Measurements from ENCODE around the gene MPP3.
"Not testable (repeated sequence)": the region's sequence is repeated elsewhere in the genome, so short reads cannot be mapped to it uniquely, and the experiment has no call there.

Gene MPP3

DNA sequence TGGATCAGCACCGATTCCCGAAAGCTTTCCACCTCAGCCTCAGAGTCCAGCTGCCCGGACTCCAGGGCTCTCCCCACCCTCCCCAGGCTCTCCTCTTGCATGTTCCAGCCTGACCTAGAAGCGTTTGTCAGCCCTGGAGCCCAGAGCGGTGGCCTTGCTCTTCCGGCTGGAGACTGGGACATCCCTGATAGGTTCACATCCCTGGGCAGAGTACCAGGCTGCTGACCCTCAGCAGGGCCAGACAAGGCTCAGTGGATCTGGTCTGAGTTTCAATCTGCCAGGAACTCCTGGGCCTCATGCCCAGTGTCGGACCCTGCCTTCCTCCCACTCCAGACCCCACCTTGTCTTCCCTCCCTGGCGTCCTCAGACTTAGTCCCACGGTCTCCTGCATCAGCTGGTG is 29.0 kb upstream of the MPP3 start:
- DNase-seq (ENCODE audit: low read depth in 2 of 3, low spot score in 2 of 3), result no peak

- no peak for DNase-seq (ENCODE audit: low read depth in 2 of 3, low spot score in 2 of 3)
Measured at GRCh38 chr17:43860927-43861622, 28.1 kb upstream of the MPP3 start.

- DNase-seq (ENCODE audit: low read depth in 2 of 3, low spot score in 2 of 3), result no peak
Measured at GRCh38 chr17:43860077-43860725, 27.3 kb upstream of the MPP3 start.

DNA sequence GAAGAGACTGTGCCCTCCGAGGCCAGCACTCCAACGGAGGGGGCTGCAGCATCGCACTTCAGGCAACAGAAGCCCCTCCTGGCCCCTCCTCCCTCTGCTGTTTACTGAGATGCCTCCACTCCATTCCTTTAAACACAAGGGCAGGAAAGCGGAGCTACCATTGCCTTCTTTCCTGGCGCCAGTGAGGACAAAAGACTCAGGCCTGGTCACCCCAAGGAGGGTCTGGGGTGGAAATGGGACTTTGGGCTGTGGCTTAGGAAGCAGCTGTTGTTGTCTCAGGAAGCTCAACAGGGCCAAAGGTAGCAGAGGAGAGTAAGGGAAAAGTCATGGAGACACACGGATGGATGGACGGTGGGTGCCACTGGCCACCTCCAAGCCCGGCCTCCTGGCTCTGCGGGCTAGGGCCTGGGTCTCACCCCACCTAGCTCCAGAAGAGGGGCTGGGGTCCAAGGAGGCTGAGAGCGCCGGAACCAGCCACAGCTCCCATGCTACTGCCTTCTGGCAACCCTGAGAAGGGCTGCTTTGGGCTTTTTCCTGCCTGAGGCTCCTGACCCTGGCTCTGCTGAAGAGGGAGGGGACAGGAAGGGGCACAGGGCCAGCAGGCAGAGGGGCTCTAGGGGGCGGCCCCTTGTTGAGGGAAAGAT is 25.1 kb upstream of the MPP3 start:
- DNase-seq (ENCODE audit: low read depth in 2 of 3, low spot score in 2 of 3), result no peak

DNA sequence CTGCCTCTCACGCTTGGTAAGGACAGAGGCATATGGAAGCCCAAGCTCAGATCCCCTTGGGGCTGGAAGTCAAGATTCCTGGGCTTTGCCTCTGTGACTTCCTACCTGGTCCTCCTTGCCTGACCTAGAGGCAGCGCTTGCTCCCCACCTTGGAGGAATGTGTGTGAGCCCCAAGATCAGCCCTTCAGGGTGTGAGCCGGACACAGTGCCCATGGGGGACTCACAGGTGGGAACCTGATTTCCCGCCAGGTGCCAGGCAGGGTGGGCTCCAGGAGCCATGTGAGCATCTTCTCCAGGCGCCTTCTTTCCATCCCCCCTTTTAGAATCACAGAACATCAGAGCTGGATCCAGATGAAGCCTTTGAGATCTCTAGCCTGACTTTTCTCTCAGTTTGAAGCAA is 24.2 kb upstream of the MPP3 start:
- no peak for DNase-seq (ENCODE audit: low read depth in 2 of 3, low spot score in 2 of 3)

DNA sequence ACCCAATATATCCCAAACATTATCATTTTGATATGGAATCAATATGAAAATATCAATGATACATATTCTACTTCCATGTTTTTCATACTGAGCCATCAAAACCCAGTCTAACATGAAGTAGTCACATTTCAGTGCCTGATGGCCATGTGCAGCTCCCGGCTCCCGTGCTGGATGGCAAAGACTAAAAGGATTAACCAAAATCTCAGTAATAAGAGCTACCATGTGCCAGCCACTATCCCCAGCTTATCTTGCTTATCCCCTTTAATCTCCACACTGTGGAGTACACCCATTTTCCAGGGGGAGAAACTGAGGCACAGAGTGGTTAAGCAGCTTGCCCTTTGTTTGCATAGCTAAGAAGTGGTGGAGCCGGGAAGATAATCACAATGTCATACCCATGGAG is 23.2 kb upstream of the MPP3 start:
- DNase-seq (ENCODE audit: low read depth in 2 of 3, low spot score in 2 of 3), result no peak

- no peak for DNase-seq (ENCODE audit: low read depth in 2 of 3, low spot score in 2 of 3)
Measured at GRCh38 chr17:43855061-43855460, 22.1 kb upstream of the MPP3 start.

DNA sequence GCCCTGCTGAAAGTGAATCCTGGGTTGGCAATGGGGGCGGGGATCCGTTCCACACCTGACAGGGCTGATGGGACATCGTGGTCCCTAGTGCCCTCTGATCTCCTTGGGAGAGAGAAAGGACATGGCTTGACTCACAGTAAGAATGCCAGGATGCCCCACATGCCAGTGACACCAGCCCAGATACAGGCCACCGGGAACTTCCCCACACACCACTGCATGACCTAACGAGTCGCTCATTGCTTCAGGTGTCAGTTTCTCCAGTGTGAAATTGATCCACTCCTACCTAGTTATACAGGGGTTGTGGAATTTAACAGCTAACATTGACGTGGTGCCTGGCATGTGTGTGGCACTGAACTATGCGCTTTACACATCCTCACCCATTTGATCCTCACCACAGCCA is 21.6 kb upstream of the MPP3 start:
- DNase-seq (ENCODE audit: low read depth in 2 of 3, low spot score in 2 of 3), result no peak

DNA sequence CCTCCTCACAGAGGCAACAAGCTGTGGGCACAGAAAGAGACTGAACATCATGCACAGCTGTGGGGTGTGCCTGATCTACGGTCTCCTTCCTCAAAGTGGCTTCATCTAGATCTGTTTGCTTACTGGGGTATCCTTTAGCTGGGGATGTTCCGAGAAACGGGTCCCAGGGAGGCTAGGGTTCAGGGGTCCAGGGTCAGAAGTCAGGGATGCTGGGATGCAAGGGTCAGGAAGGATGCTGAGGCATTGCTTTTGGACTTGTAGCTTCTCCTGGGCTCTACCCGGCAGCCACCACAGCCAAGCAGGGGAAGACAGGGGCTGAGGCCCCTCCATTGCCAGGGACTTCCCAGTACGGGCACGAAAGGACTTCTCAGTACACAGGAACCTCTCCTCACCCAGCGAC is 20.6 kb upstream of the MPP3 start:
- DNase-seq (ENCODE audit: low read depth in 2 of 3, low spot score in 2 of 3), result no peak

- DNase-seq (ENCODE audit: low read depth in 2 of 3, low spot score in 2 of 3), result no peak
Measured at GRCh38 chr17:43852571-43852970, 19.6 kb upstream of the MPP3 start.

- DNase-seq (ENCODE audit: low read depth in 2 of 3, low spot score in 2 of 3), result no peak
Measured at GRCh38 chr17:43849116-43849515, 16.2 kb upstream of the MPP3 start.

DNA sequence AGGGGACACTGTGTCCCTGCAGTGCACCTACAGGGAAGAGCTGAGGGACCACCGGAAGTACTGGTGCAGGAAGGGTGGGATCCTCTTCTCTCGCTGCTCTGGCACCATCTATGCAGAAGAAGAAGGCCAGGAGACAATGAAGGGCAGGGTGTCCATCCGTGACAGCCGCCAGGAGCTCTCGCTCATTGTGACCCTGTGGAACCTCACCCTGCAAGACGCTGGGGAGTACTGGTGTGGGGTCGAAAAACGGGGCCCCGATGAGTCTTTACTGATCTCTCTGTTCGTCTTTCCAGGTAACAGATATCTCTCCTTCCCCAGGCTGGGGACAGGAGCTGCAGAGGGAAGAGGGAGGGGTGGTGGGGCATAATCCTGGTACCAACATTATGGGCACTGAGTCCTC is 15.7 kb upstream of the MPP3 start:
- DNase-seq (ENCODE audit: low read depth in 2 of 3, low spot score in 2 of 3), result no peak

DNA sequence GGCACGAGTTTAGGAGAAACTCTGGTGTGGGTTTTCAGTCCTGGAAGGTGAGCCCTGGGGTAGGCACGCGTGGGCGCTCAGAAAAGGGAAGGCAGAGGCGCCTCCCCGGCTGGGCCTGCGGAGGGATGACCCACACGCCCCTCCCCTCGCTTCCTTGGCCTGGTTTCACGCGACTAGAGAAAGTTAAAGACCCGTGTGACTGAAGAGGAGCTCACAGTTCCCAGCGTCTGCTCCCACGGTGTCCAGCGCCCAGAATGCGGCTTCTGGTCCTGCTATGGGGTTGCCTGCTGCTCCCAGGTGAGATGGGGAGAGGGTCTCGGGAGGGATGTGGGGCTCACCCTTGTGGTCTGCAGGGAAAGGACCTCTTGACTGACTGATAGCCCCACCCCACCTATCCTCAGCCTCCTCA is 14.0 kb upstream of the MPP3 start, which contains the start of gene CD300LG:
Gene CD300LG (plus strand): TSS at position 214 of the 409 bp plus-strand sequence. CDS start 41 bp downstream, at position 255.
- DNase-seq (ENCODE audit: low read depth in 2 of 3, low spot score in 2 of 3), result no peak

DNA sequence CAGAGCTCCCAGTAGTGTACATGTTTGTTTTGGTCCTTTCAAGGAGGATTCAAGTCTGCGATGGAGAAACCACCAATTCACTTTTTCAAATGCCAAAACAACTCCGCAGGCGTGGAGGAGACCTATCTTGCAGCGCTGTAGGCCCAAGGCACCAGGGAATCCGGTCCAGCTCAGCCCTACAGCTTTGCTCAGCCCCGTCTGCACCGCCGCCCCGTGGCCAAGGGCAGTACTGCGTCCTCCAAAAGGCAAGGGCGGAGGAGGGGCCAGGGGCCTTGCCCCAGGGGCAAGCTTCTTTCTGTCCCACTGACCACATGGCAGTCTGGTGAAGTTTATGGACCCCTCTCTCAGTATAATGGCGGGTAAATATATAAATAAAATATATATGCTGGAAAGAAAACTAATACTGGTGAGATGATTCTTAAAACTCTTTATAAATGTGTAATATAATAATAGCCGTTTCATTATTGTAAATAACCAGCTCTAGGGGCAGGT is 13.3 kb upstream of the MPP3 start:
- peak; percentile 39 to 77 (median 75) for DNase-seq (ENCODE audit: low read depth in 2 of 3, low spot score in 2 of 3)

GRCh38 chr17:43845766-43846165 is 12.8 kb upstream of the MPP3 start:
- DNase-seq (ENCODE audit: low read depth in 2 of 3, low spot score in 2 of 3), result no peak

DNA sequence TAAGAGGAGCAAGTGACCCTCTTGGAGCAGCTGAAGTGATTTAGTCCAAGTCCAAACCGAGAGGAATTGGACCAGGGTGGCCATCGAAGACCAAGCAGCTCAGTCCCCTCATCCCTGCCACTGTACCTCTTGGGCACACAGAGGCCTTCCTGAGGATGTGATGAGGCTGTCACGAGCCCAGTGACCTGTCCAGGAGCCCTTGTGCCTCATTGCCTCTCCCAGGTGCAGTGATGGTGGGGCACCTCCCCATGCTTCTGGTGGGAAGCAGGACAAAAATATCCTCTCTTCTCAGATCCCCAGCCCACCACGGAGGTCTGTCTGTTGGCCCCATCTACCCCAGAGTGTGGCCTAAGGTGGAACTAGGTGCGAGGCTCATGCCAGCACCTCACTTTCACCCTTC is 11.3 kb upstream of the MPP3 start:
- no peak for DNase-seq (ENCODE audit: low read depth in 2 of 3, low spot score in 2 of 3)

DNA sequence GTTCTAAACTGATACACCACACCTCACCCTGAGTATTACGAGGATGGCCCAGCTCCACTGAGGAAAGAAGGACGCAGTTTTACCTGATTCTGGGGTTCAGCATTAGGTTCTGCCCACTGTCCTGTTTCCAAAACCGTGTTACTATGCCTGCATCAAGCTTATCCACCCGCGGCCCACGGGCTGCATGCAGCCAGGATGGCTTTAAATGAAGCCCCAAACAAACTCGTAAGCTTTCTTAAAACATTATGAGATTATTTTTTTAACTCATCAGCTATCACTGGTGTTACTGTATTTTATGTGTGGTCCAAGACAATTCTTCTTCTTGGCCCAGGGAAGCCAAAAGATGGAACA is 10.0 kb upstream of the MPP3 start:
- DNase-seq (ENCODE audit: low read depth in 2 of 3, low spot score in 2 of 3), result no peak

DNA sequence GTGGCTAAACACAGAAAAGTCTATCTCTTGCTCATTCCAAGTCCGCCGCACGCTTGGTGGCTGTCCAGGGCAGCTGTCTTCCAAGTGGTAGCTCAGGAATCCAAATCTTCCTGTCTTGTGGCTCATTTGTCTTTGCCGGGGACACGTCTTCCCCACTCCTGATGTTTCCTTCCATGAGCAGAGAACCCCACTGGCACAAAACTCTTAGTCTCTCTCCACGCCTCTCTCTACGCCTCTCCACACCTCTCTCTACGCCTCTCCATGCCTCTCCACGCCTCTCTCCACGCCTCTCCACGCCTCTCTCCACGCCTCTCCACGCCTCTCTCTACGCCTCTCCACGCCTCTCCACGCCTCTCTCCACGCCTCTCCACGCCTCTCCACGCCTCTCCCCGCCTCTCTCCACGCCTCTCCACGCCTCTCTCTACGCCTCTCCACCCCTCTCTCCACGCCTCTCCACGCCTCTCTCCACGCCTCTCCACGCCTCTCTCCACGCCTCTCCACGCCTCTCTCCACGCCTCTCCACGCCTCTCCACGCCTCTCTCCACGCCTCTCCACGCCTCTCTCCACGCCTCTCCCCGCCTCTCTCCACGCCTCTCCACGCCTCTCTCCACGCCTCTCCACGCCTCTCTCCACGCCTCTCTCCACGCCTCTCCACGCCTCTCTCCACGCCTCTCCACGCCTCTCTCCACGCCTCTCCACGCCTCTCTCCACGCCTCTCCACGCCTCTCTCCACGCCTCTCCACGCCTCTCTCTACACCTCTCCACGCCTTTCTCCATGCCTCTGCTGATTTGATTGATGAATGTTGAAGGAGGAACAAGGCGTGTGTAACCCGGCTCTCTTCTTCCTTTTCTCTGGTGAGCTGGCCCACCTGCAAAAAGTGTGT is 9.4 kb upstream of the MPP3 start:
- DNase-seq (ENCODE audit: low read depth in 2 of 3, low spot score in 2 of 3), result not testable (repeated sequence)

DNA sequence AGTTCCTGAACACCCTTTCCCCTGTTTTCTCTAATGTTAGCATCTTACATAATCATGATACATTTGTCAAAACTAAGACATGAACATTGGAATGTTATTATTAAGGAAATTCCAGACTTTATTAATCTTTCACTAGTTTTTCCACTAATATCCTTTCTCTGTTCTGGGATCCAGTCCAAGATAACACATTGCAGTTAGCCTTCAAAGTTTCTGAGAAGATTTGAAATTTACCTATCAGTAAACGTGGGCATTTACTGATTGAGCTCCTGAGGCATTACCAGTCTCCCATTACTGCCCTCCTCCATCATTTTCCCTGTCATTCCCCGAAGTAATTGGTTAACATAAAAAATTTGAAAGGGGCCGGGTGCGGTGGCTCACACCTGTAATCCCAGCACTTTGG is 8.3 kb upstream of the MPP3 start:
- no peak for DNase-seq (ENCODE audit: low read depth in 2 of 3, low spot score in 2 of 3)

GRCh38 chr17:43840814-43841213 is 7.9 kb upstream of the MPP3 start:
- no peak for DNase-seq (ENCODE audit: low read depth in 2 of 3, low spot score in 2 of 3)

- DNase-seq (ENCODE audit: low read depth in 2 of 3, low spot score in 2 of 3), result no peak
Measured at GRCh38 chr17:43839670-43840108, 6.7 kb upstream of the MPP3 start.
